SK-N-DZ (cell line): Measurements from ENCODE around the gene FAM90A1. TPM values are rescaled to one million over a fixed set of nuclear protein-coding genes. Genes with fewer than 3 reads are reported as not detected.
"Not testable (repeated sequence)": the region's sequence is repeated elsewhere in the genome, so short reads cannot be mapped to it uniquely, and the experiment has no call there.

Source experiments
- DNase-seq: peaks from one replicate; pipeline ENCODE4 v3.0.0-alpha.2; 2015; ENCODE audit warnings: low spot score
- polyA plus RNA-seq, 2 experiments: library from polyadenylated mRNA; depleted of rRNA; stranded (reverse); fragments of >200 nt; gene quantifications; 2 replicates each; pipeline ENCODE4 v1.2.3, GENCODE V29; 2014

Gene FAM90A1, protein sequence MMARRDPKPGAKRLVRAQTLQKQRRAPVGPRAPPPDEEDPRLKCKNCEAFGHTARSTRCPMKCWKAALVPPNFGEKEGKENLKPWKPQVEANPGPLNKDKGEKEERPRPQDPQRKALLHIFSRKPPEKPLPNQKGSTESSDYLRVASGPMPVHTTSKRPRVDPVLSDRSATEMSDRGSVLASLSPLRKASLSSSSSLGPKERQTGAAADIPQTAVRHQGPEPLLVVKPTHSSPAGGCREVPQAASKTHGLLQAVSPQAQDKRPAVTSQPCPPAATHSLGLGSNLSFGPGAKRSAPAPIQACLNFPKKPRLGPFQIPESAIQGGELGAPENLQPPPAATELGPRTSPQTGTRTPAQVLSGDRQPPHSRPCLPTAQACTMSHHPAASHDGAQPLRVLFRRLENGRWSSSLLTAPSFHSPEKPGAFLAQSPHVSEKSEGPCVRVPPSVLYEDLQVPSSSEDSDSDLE
- polyA plus RNA-seq (2014; cell fraction: cytosol; rRNA removed) = 0.15 TPM in 1 of 2 replicates, not detected in the other
- not detected in 2 replicates for polyA plus RNA-seq (2014; cell fraction: nucleus; rRNA removed)

GRCh38 chr12:8226992-8227731 is at the start of gene FAM90A1:
Gene FAM90A1 (minus strand): TSS chr12:8227618. CDS start chr12:8224832, 2,786 bp downstream.
- DNase-seq = not testable (repeated sequence)

DNA sequence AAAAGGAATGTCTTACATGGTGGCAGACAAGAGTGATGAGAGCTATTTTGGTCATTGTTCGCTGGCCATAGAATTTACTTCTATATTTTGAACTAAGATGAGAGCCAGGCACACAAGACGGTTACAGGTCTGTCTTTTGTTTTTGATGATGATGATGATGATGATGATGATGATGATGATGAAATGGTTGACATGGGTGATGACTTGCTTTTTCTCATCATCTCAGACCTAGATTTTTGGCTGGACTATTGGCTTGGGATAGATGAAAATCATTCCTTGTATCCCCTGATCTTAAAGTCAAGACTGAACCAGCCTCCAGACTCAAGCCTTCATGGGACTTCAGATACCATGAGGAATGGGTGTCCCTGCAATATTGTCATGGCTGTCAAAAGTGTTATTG is 49.0 kb upstream of the FAM90A1 start:
- DNase-seq = not testable (repeated sequence)

DNA sequence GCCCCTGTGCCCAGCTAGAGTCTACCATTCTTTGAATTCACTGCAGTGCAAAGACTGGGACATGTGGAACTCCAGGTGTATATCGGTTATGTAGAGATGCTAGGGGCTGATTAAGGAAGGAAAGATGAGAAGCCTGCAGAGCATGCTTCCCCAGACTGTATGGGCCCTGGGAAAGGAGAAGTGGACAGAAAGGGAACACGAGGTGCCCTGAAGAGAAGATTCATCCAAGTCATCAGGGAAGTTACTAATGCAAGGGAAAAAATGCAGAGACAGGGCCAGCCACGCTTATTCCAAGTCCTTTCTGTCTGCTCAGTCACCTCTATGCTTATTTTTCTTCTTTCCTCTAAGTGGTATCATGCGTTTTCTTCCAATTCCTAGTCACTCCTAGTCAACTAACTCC is 39.3 kb upstream of the FAM90A1 start:
- DNase-seq = not testable (repeated sequence)

- DNase-seq = not testable (repeated sequence)
These were observed 36.8 kb upstream of the FAM90A1 start for GRCh38 chr12:8264236-8264635.

DNA sequence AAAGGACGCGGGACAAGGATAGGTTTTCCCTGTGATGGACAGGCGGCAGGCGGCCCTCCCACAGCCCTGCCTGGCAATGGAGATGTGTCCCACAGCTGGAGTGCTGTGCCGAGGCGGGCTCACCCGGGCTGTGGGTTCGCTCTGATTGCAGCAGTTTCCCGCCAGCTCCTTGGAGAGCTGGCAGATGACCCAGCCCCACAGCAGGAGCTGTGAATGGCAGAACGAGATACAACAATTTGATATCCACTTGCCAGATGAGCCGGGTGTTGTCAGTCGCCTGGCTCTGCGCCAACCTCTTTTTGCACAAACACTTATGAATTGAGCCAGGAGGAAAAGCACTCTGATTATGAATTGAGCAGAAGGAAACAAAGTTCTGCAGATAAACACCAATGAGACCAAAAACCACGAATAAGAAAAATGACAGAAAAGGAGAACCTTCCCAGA is 33.7 kb upstream of the FAM90A1 start:
- not testable (repeated sequence) for DNase-seq

DNA sequence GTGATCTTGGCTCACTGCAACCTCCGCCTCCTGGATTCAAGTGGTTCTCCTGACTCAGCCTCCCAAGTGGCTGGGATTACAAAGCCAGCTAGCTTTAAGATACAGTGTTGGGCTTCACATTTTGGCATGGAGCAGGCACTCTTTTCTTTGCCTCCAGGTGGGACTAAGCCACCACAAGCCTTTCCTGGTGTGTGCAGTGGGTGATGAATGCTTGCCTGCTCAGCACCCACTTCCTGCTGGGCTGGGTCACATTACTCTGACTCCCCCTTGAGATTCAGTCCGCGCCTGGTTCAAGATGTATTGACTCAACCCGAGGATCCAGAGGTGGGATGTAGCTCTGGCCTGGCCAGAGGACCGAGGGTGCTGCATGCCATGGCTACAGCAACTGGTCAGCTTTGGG is 28.9 kb upstream of the FAM90A1 start:
- DNase-seq = not testable (repeated sequence)

- DNase-seq = not testable (repeated sequence)
These were observed 27.3 kb upstream of the FAM90A1 start for GRCh38 chr12:8254705-8255104.

DNA sequence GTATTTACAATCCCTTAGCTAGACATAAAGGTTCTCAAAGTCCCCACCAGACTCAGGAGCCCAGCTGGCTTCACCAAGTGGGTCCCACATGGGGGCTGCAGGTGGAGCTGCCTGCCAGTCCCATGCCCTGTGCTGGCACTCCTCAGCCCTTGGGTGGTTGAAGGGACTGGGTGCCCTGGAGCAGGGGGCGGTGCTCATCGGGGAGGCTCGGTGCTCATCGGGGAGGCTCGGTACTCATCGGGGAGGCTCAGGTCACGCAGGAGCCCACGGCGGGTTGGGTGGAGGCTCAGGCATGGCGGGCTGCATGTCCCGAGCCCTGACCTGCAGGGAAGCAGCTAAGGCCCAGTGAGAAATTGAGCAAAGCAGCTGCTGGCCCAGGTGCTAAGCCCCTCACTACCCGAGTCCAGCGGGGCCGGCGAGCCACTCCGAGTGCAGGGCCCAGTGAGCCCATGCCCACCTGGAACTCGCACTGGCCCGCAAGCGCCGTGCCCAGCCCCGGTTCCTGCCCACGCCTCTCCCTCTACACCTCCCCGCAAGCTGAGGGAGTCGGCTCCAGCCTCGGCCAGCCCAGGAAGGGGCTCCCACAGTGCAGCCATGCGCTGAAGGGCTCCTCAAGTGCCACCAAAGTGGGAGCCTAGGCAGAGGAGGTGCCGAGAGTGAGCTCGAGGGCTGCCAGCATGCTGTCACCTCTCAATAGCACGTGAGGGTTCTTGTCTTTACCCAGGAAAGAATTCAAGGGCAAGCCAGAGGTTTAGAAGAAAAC is 24.8 kb upstream of the FAM90A1 start:
- not testable (repeated sequence) for DNase-seq

GRCh38 chr12:8251616-8252015 is 24.2 kb upstream of the FAM90A1 start:
- not testable (repeated sequence) for DNase-seq

GRCh38 chr12:8246941-8247535 is 19.6 kb upstream of the FAM90A1 start:
- DNase-seq = not testable (repeated sequence)

DNA sequence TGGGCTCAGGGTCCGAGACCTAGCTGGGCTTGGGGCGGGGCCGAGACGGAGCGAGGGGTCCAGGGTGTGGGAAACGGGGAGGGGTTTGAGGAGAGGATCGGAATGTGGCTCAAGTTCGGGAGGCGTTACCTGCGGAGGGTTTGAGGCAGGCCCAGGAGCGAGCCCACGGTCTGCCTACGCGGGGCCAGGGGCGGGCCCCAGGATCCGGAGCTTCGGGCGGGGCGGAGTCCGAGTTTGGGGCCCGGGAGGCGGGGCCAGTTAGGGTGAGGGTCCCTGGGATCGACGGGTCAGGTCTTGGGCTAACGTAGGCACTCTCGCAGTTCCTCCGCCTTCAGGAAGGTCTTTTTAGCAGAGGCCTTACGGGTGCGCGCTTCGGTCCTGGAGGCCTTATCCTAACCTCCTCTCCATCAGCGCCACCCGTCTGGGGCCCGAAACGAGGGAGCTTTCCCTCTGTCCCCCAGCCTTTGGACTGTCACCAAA is 16.3 kb upstream of the FAM90A1 start:
- DNase-seq = not testable (repeated sequence)

DNA sequence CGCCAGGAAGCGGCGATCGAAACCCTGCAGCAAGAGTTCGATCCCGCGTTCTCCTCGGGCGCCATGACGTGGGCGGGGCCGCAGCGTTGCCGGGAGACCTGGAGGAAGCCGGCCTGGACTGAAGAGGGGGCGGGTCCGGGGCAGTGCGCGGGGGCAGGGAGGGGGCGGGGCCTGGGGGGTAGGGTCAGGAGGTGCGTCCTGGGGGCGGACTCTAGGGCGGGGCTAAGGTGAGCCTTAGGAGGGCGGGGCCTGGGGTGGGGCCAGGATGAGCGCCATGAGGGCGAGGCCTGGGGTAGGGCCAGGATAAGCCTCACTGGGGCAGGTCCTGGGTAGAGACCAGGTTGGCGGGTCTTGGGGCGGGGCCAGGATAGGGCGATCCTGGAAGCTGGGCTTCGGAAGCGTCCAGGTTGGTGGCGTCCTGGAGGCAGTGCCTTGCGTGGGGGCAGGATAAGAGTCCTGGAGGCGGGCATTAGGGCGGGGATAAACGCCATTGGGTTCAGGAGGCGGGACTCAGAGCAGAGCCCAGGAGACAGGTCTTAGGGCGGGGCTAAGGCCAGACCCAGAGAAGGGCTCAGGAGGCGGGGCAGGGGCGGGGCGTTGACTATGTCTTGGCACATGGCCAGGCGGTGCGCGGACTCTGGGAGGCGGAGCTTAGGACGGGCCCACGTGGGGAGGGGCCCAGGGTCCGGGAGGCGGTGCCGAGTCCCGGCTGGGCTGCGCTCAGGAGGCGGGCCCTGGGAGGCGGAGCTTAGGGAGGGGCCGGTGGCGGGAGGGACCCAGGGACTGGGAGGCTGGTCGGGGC is 15.7 kb upstream of the FAM90A1 start:
- DNase-seq = peak; percentile 94

DNA sequence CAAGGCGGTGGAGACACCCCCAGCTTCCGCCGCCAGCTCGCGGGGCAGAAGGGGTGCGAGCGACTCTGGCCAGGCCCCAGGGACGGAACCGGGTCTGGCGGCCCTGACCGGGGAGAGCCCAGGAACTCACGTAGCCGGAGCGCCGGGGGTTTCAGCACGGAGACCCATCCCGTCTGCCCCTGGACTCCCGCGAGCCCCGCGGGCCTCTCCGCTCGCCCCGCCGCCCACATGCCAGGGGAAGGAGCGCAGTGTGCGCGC is 15.1 kb upstream of the FAM90A1 start:
- not testable (repeated sequence) for DNase-seq

GRCh38 chr12:8241917-8242621 is 14.7 kb upstream of the FAM90A1 start:
- not testable (repeated sequence) for DNase-seq

DNA sequence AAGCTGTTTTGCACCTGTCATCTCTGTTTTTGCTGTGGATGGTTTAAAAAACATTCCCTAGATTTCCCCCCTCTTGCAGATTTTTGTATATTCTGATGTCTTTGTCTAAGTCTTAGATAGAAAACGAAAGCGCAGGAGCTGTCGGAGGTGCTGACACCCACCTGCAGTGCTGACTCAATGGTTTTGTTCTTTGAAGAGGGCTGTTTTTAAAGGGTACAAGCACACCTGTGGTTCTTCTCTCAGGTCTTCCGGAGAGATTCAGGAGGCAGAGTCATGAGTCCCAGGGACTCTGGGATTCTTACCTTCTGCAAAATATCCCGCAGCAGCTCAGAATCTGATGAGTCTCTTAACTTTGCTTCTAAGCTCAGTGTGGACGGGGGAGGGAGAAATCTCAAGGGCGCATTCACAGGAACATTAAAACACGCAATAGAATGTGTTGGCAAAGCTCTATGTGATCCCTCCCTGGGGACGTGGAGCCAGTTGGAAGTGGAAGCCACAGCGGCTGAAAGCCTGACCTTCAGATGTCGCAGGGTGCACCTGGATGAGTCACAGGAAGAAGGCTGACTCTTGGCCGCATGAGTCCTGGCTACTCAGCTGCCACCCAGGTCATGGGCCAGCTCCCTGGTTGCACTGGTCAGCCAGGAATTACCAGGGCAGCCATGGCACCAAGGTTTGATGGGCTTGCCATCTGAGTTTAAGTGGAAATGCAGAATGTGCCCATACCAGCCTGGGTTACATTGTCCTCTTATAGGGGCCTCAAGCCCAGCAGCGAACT is 13.1 kb upstream of the FAM90A1 start:
- not testable (repeated sequence) for DNase-seq

DNA sequence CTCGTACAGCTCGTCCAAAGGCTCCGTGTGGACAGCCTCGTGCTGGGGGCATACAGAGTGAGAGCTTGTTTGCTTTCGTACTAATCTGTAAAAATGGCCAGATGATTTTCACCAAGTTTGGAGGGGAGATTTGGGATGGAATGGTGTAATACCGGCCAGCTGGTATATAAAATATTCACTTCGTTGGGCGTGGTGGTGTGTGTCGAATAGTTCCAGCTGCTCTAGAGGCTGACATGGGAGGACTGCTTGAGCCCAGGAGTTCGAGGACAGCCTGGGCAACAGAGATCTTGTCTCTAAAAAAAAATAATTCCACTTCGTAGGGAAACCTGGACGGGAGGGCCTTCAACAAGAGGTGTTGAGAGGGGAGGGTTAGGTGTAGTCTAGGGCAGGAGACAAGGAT is 9.6 kb upstream of the FAM90A1 start:
- DNase-seq = not testable (repeated sequence)

GRCh38 chr12:8235316-8236157 is 8.1 kb upstream of the FAM90A1 start:
- not testable (repeated sequence) for DNase-seq

GRCh38 chr12:8234746-8235145 is 7.3 kb upstream of the FAM90A1 start:
- DNase-seq = not testable (repeated sequence)
